Activated CD4-positive, alpha-beta T cell treated with anti-CD3 and anti-CD28 coated beads for 36 hours (primary cell): ENCODE data around the gene SLC19A1. TPM values are rescaled to one million over a fixed set of nuclear protein-coding genes. Genes with fewer than 3 reads are reported as not detected.
A peak's percentile ranks its signal among the peaks of the same experiment; 100 is the strongest.

ENCODE experiments used
- ATAC-seq: fragments of 200-7000 bp; cut with Tn5 transposase; one replicate; pipeline ENCODE4 v1.10.0; 2021; ENCODE audit warnings: mild to moderate bottlenecking, moderate library complexity
- CTCF ChIA-PET: fragments of 350-600 bp; sonication (Branson Sonifier 250); formaldehyde crosslinking; loops from one replicate; lab custom pipeline; 2021; ENCODE audit warnings: antibody characterized with exemption; lab: Charles Lee
- POLR2A ChIA-PET: fragments of 350-600 bp; sonication (Branson Sonifier 250); formaldehyde crosslinking; loops from one replicate; lab custom pipeline; 2021; ENCODE audit warnings: antibody characterized with exemption, inconsistent platforms; lab: Charles Lee
- DNase-seq: peaks from one replicate; pipeline ENCODE4 v3.0.0-alpha.2; 2020
- H3K27ac Mint-ChIP-seq: one replicate; pipeline ENCODE4 v1.8.0; 2021; ENCODE audit warnings: mixed read lengths
- H3K27me3 Mint-ChIP-seq: one replicate; pipeline ENCODE4 v1.8.0; 2021; ENCODE audit warnings: mixed read lengths
- H3K36me3 Mint-ChIP-seq: one replicate; pipeline ENCODE4 v1.8.0; 2021; ENCODE audit warnings: low read depth, mixed read lengths
- H3K4me1 Mint-ChIP-seq: one replicate; pipeline ENCODE4 v1.8.0; 2021; ENCODE audit warnings: mixed read lengths
- H3K4me3 Mint-ChIP-seq: one replicate; pipeline ENCODE4 v1.8.0; 2021; ENCODE audit warnings: mild to moderate bottlenecking, moderate library complexity, mixed read lengths
- H3K9me3 Mint-ChIP-seq: one replicate; pipeline ENCODE4 v1.8.0; 2021; ENCODE audit warnings: low read depth, mixed read lengths
- intact Hi-C, 2 experiments: fragments of 100-400 bp; cut with DNase I in 1 of 2; cut with micrococcal nuclease in 1 of 2; formaldehyde crosslinking; loops; one replicate each; pipeline versions ENCODE4 v1.14.2 to v1.15.1; 2022 to 2024; cut with DNase I, micrococcal nuclease
- total RNA-seq, 2 experiments: library from RNA; stranded (reverse); gene quantifications; one replicate each; pipeline ENCODE4 v1.2.3, GENCODE V29; 2021

Gene SLC19A1
- total RNA-seq, 2 experiments from 2014 or later: 46.1 to 50.0 TPM

- peak overlapping the region; percentile 11 for H3K27ac Mint-ChIP-seq
- ChIA-PET POLR2A (no interaction called here), CTCF (interaction anchor here (1.0 kb wide), 1 partner anchor 13 kb away, joined by 3 read pairs; no protein-coding TSS in a partner anchor)
- no peak overlapping the region for H3K4me3 Mint-ChIP-seq
- H3K27me3 Mint-ChIP-seq: no peaks in the 10 kb centered on the region
- no peaks in the 10 kb centered on the region for H3K36me3 Mint-ChIP-seq
- ATAC-seq: no peak
- H3K4me1 Mint-ChIP-seq: peaks cover 27% of the 10 kb centered on the region
- DNase-seq: no peak
- intact Hi-C loops: loop anchor here in 1 of 2 experiments (5.0 kb wide), 1 partner anchor 66 kb away; the partner anchor contains the start of gene SLC19A1
- H3K9me3 Mint-ChIP-seq: no peaks in the 10 kb centered on the region
These were observed 66.3 kb downstream of the SLC19A1 start for GRCh38 chr21:45475797-45476570.

- ATAC-seq: no peak
- Mint-ChIP-seq H3K9me3 (no peaks in the 10 kb centered on the region), H3K4me1 (peaks cover 31% of the 10 kb centered on the region), H3K36me3 (no peaks in the 10 kb centered on the region), H3K27me3 (no peaks in the 10 kb centered on the region), H3K27ac (no peak overlapping the region), H3K4me3 (no peak overlapping the region)
- intact Hi-C loops: loop anchor here in 1 of 2 experiments (5.0 kb wide), 1 partner anchor 67 kb away; the partner anchor contains the start of gene SLC19A1
- no peak for DNase-seq
- ChIA-PET CTCF (interaction anchor here (0.6 kb wide), 1 partner anchor 399 kb away, joined by 3 read pairs; no protein-coding TSS in a partner anchor), POLR2A (no interaction called here)
These were observed 67.1 kb downstream of the SLC19A1 start for GRCh38 chr21:45475004-45475685.

- ATAC-seq: no peak
- H3K36me3 Mint-ChIP-seq: no peaks in the 10 kb centered on the region
- ChIA-PET POLR2A (no interaction called here), CTCF (no interaction called here)
- no peak overlapping the region for H3K27ac Mint-ChIP-seq
- intact Hi-C loops: no loop called here
- H3K9me3 Mint-ChIP-seq: no peaks in the 10 kb centered on the region
- no peak overlapping the region for H3K4me3 Mint-ChIP-seq
- no peaks in the 10 kb centered on the region for H3K27me3 Mint-ChIP-seq
- peaks cover 28% of the 10 kb centered on the region for H3K4me1 Mint-ChIP-seq
- no peak for DNase-seq
These were observed 67.8 kb downstream of the SLC19A1 start for GRCh38 chr21:45474323-45474950.

- ChIA-PET CTCF (interaction anchor here (0.7 kb wide), 1 partner anchor 500 kb away, joined by 3 read pairs; no protein-coding TSS in a partner anchor), POLR2A (no interaction called here)
- DNase-seq (no peak), ATAC-seq (no peak)
- no peaks in the 10 kb centered on the region for H3K27me3 Mint-ChIP-seq
- no peaks in the 10 kb centered on the region for H3K9me3 Mint-ChIP-seq
- peaks cover 21% of the 10 kb centered on the region for H3K4me1 Mint-ChIP-seq
- H3K4me3 Mint-ChIP-seq: no peak overlapping the region
- H3K27ac Mint-ChIP-seq: no peak overlapping the region
- no peaks in the 10 kb centered on the region for H3K36me3 Mint-ChIP-seq
- intact Hi-C loops: no loop called here
These were observed 68.5 kb downstream of the SLC19A1 start for GRCh38 chr21:45473496-45474322.

- H3K27me3 Mint-ChIP-seq: no peaks in the 10 kb centered on the region
- no peak for ATAC-seq
- H3K36me3 Mint-ChIP-seq: no peaks in the 10 kb centered on the region
These were observed 69.5 kb downstream of the SLC19A1 start for GRCh38 chr21:45472445-45473365.

GRCh38 chr21:45471525-45472221, 70.6 kb downstream of the SLC19A1 start:
- POLR2A ChIA-PET: no interaction called here
- Mint-ChIP-seq H3K4me3 (no peak overlapping the region), H3K36me3 (no peaks in the 10 kb centered on the region), H3K9me3 (no peaks in the 10 kb centered on the region), H3K27me3 (no peaks in the 10 kb centered on the region), H3K4me1 (peaks cover 11% of the 10 kb centered on the region), H3K27ac (no peak overlapping the region)
- ATAC-seq: no peak
- no peak for DNase-seq
- intact Hi-C loops: no loop called here
- CTCF ChIA-PET: interaction anchor here (0.9 to 1.1 kb wide), 2 partner anchors 10 to 126 kb away, joined by 3 read pairs; no protein-coding TSS in a partner anchor

More at GRCh38 chr21:45472445-45473365, 69.5 kb downstream of the SLC19A1 start:
- H3K4me3 Mint-ChIP-seq: no peak overlapping the region
- H3K4me1 Mint-ChIP-seq: peaks cover 12% of the 10 kb centered on the region
- ChIA-PET POLR2A (no interaction called here), CTCF (interaction anchor here (0.7 kb wide), 1 partner anchor 501 kb away, joined by 3 read pairs; no protein-coding TSS in a partner anchor)
- no peak for DNase-seq
- no peak overlapping the region for H3K27ac Mint-ChIP-seq
- intact Hi-C loops: no loop called here
- no peaks in the 10 kb centered on the region for H3K9me3 Mint-ChIP-seq

- Mint-ChIP-seq H3K36me3 (no peaks in the 10 kb centered on the region), H3K9me3 (no peaks in the 10 kb centered on the region), H3K4me3 (no peak overlapping the region), H3K27ac (no peak overlapping the region), H3K4me1 (peaks cover 9% of the 10 kb centered on the region), H3K27me3 (no peaks in the 10 kb centered on the region)
- ATAC-seq: peak; percentile 30
- intact Hi-C loops: no loop called here
- DNase-seq: no peak
- ChIA-PET CTCF (interaction anchor here (0.6 to 1.1 kb wide), 3 partner anchors 10 to 127 kb away, joined by 3 read pairs; no protein-coding TSS in a partner anchor), POLR2A (no interaction called here)
These were observed 71.3 kb downstream of the SLC19A1 start for GRCh38 chr21:45470773-45471524.

GRCh38 chr21:45470087-45470515, 72.1 kb downstream of the SLC19A1 start:
- CTCF ChIA-PET: no interaction called here
- no peaks in the 10 kb centered on the region for H3K9me3 Mint-ChIP-seq

GRCh38 chr21:45469273-45470086, 72.8 kb downstream of the SLC19A1 start:
- Mint-ChIP-seq H3K4me1 (peaks cover 9% of the 10 kb centered on the region), H3K27me3 (peaks cover 3% of the 10 kb centered on the region), H3K9me3 (no peaks in the 10 kb centered on the region), H3K4me3 (no peak overlapping the region), H3K27ac (no peak overlapping the region), H3K36me3 (no peaks in the 10 kb centered on the region)
- DNase-seq (no peak), ATAC-seq (no peak)
- intact Hi-C loops: no loop called here
- CTCF ChIA-PET: no interaction called here
- POLR2A ChIA-PET: no interaction called here

More at GRCh38 chr21:45470087-45470515, 72.1 kb downstream of the SLC19A1 start:
- no peak overlapping the region for H3K27ac Mint-ChIP-seq
- peaks cover 3% of the 10 kb centered on the region for H3K27me3 Mint-ChIP-seq
- H3K4me3 Mint-ChIP-seq: no peak overlapping the region
- DNase-seq (no peak), ATAC-seq (no peak)
- H3K36me3 Mint-ChIP-seq: no peaks in the 10 kb centered on the region
- intact Hi-C loops: no loop called here
- POLR2A ChIA-PET: no interaction called here
- peaks cover 9% of the 10 kb centered on the region for H3K4me1 Mint-ChIP-seq
